Stimulated activated naive CD8-positive, alpha-beta T cell treated with anti-CD3 and anti-CD28 coated beads, Interleukin-15, amount 100 ng/mL, for 72 hours (primary cell): Measurements from ENCODE around the gene GATC.

ENCODE experiments used
- ATAC-seq: fragments of 150-1000 bp; cut with Tn5 transposase; 2 replicates; pipeline ENCODE4 v1.10.0; 2021; ENCODE audit warnings: mild to moderate bottlenecking, moderate library complexity
- DNase-seq, 2 donors: peaks; one replicate each; pipeline ENCODE4 v3.0.0; 2021 to 2022
- H3K27ac Mint-ChIP-seq, 2 donors: one replicate each; pipeline ENCODE4 v1.8.0; 2022; ENCODE audit warnings: mild to moderate bottlenecking in 2 of 2, mixed read lengths in 2 of 2, moderate library complexity in 2 of 2
- H3K27me3 Mint-ChIP-seq: one replicate; pipeline ENCODE4 v1.8.0; 2022; ENCODE audit warnings: mixed read lengths
- H3K4me1 Mint-ChIP-seq: one replicate; pipeline ENCODE4 v1.8.0; 2022; ENCODE audit warnings: mild to moderate bottlenecking, mixed read lengths
- H3K4me3 Mint-ChIP-seq, 2 donors: one replicate each; pipeline ENCODE4 v1.8.0; 2022; ENCODE audit warnings: mild to moderate bottlenecking in 2 of 2, mixed read lengths in 2 of 2, moderate library complexity in 1 of 2
- H3K9me3 Mint-ChIP-seq, 2 donors: one replicate each; pipeline ENCODE4 v1.8.0; 2022; ENCODE audit warnings: mixed read lengths in 2 of 2

GATC gene

GRCh38 chr12:120455302-120455701, 9.1 kb downstream of the GATC start:
- Mint-ChIP-seq H3K4me1 (no peaks in the 10 kb centered on the region), H3K27me3 (no peaks in the 10 kb centered on the region), H3K4me3 (no peak overlapping the region), H3K27ac (no peak overlapping the region), H3K9me3 (no peaks in the 10 kb centered on the region)
- no peak for DNase-seq
- no peak for ATAC-seq

- Mint-ChIP-seq H3K27ac (peak overlapping the region in 1 of 2 donors; percentile 12), H3K9me3 (no peaks in the 10 kb centered on the region), H3K27me3 (no peaks in the 10 kb centered on the region), H3K4me3 (no peak overlapping the region), H3K4me1 (no peaks in the 10 kb centered on the region)
- ATAC-seq (peak; percentile 56), DNase-seq (no peak)
Observed at GRCh38 chr12:120457133-120457532, 10.9 kb downstream of the GATC start.

- no peak overlapping the region for H3K27ac Mint-ChIP-seq
- ATAC-seq (no peak), DNase-seq (no peak)
- H3K4me1 Mint-ChIP-seq: peaks cover 6% of the 10 kb centered on the region
- H3K4me3 Mint-ChIP-seq: no peak overlapping the region
- no peaks in the 10 kb centered on the region for H3K27me3 Mint-ChIP-seq
- no peaks in the 10 kb centered on the region for H3K9me3 Mint-ChIP-seq
Observed at GRCh38 chr12:120460157-120460556, 13.9 kb downstream of the GATC start.

- H3K4me3 Mint-ChIP-seq: no peak overlapping the region
- H3K4me1 Mint-ChIP-seq: peaks cover 25% of the 10 kb centered on the region
- H3K9me3 Mint-ChIP-seq: no peaks in the 10 kb centered on the region
- H3K27ac Mint-ChIP-seq: peak overlapping the region in 1 of 2 donors; percentile 48
- no peaks in the 10 kb centered on the region for H3K27me3 Mint-ChIP-seq
- ATAC-seq (no peak), DNase-seq (no peak)
Observed at GRCh38 chr12:120462099-120462640, 15.9 kb downstream of the GATC start.

- ATAC-seq: no peak
- Mint-ChIP-seq H3K9me3 (no peaks in the 10 kb centered on the region), H3K27me3 (no peaks in the 10 kb centered on the region), H3K4me3 (no peak overlapping the region), H3K27ac (no peak overlapping the region), H3K4me1 (peaks cover 39% of the 10 kb centered on the region)
- no peak for DNase-seq
Observed at GRCh38 chr12:120463712-120464111, 17.5 kb downstream of the GATC start.

- DNase-seq: no peak
- Mint-ChIP-seq H3K4me3 (peak overlapping the region in 1 of 2 donors; percentile 9), H3K4me1 (peaks cover 51% of the 10 kb centered on the region), H3K9me3 (no peaks in the 10 kb centered on the region), H3K27me3 (no peaks in the 10 kb centered on the region), H3K27ac (peak overlapping the region in 1 of 2 donors; percentile 19)
- ATAC-seq: no peak
Observed at GRCh38 chr12:120465756-120466155, 19.5 kb downstream of the GATC start.

GRCh38 chr12:120466560-120467315, 20.5 kb downstream of the GATC start:
- no peaks in the 10 kb centered on the region for H3K27me3 Mint-ChIP-seq

GRCh38 chr12:120467439-120467838, 21.2 kb downstream of the GATC start:
- H3K4me1 Mint-ChIP-seq: peaks cover 64% of the 10 kb centered on the region
- DNase-seq: no peak
- H3K27ac Mint-ChIP-seq: peak overlapping the region; percentile 87 to 90
- no peak for ATAC-seq
- no peaks in the 10 kb centered on the region for H3K9me3 Mint-ChIP-seq
- no peaks in the 10 kb centered on the region for H3K27me3 Mint-ChIP-seq
- H3K4me3 Mint-ChIP-seq: peak overlapping the region; percentile 93 to 98

More at GRCh38 chr12:120466560-120467315, 20.5 kb downstream of the GATC start:
- Mint-ChIP-seq H3K27ac (no peak overlapping the region), H3K9me3 (no peaks in the 10 kb centered on the region), H3K4me1 (peaks cover 59% of the 10 kb centered on the region), H3K4me3 (peak overlapping the region; percentile 24 to 32)
- DNase-seq (peak; percentile 39 to 55), ATAC-seq (no peak)

- Mint-ChIP-seq H3K4me1 (peaks cover 65% of the 10 kb centered on the region), H3K27ac (peak overlapping the region; percentile 88 to 96), H3K27me3 (no peaks in the 10 kb centered on the region), H3K9me3 (no peaks in the 10 kb centered on the region), H3K4me3 (peak overlapping the region; percentile 93 to 98)
- DNase-seq: peak in 1 of 2 donors; percentile 40
- ATAC-seq: no peak
Observed at GRCh38 chr12:120468325-120468820, 22.1 kb downstream of the GATC start.

- H3K4me1 Mint-ChIP-seq: peaks cover 70% of the 10 kb centered on the region
- peak overlapping the region; percentile 96 for H3K27ac Mint-ChIP-seq
- ATAC-seq: peak; percentile 56
- peak in 1 of 2 donors; percentile 65 for DNase-seq
- peak overlapping the region; percentile 93 to 98 for H3K4me3 Mint-ChIP-seq
- H3K9me3 Mint-ChIP-seq: no peaks in the 10 kb centered on the region
- H3K27me3 Mint-ChIP-seq: no peaks in the 10 kb centered on the region
Observed at GRCh38 chr12:120468821-120469449, 22.7 kb downstream of the GATC start.

GRCh38 chr12:120469450-120470149, 23.4 kb downstream of the GATC start, which contains the start of gene SRSF9:
SRSF9 (minus strand) TSS chr12:120469748; CDS start chr12:120469609, 139 bp downstream.
- DNase-seq: peak; percentile 98
- peak within 1 kb of the TSS; percentile 97 to 98 for H3K27ac Mint-ChIP-seq
- H3K27me3 Mint-ChIP-seq: no peaks in the 10 kb centered on the region
- H3K4me1 Mint-ChIP-seq: peaks cover 71% of the 10 kb centered on the region
- peak within 1 kb of the TSS; percentile 93 to 98 for H3K4me3 Mint-ChIP-seq
- ATAC-seq: peak; percentile 96
- H3K9me3 Mint-ChIP-seq: no peaks in the 10 kb centered on the region

GRCh38 chr12:120470150-120470784, 24.0 kb downstream of the GATC start:
- Mint-ChIP-seq H3K4me3 (peak overlapping the region; percentile 93 to 98), H3K9me3 (no peaks in the 10 kb centered on the region), H3K4me1 (peaks cover 71% of the 10 kb centered on the region), H3K27ac (peak overlapping the region; percentile 97 to 98), H3K27me3 (no peaks in the 10 kb centered on the region)
- peak; percentile 52 for ATAC-seq
- no peak for DNase-seq

- DNase-seq: no peak
- H3K4me1 Mint-ChIP-seq: peaks cover 49% of the 10 kb centered on the region
- H3K27ac Mint-ChIP-seq: peak overlapping the region in 1 of 2 donors; percentile 12
- no peak overlapping the region for H3K4me3 Mint-ChIP-seq
- ATAC-seq: no peak
- no peaks in the 10 kb centered on the region for H3K9me3 Mint-ChIP-seq
- H3K27me3 Mint-ChIP-seq: no peaks in the 10 kb centered on the region
Observed at GRCh38 chr12:120472521-120472920, 26.3 kb downstream of the GATC start.

GRCh38 chr12:120473807-120474615, 27.8 kb downstream of the GATC start:
- no peak for DNase-seq
- no peaks in the 10 kb centered on the region for H3K27me3 Mint-ChIP-seq
- no peak overlapping the region for H3K27ac Mint-ChIP-seq
- peaks cover 39% of the 10 kb centered on the region for H3K4me1 Mint-ChIP-seq
- H3K9me3 Mint-ChIP-seq: no peaks in the 10 kb centered on the region
- no peak for ATAC-seq
- no peak overlapping the region for H3K4me3 Mint-ChIP-seq
